GM10847 (cell line): ENCODE measurements around the gene MRPL20.

Experiments
- POLR2A ChIP-seq: IDR thresholded peaks from 2 replicates; pipeline ENCODE4 v1.6.1; 2011; ENCODE audit not compliant: insufficient read length; ENCODE audit errors: extremely low read depth

Gene MRPL20

DNA sequence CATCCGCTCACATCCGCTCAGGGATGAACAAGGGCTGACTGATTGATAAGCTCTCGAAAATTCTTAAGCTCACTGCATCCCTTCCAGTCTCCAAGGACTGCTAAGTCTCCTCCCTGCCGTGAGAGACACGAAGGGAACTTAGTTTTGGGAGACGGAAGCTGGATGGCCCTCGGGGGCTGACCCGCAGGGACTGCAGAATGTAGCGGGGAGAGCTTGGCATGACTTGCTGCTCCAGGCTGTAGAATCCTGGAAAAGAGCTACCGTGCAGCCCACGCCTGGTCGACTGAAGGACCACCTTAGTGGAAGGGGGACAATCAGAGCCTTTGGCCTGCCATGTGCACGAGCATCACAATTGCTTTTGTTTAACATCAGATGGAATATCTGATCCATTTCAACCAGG lies 8.7 kb upstream of the MRPL20 start:
- TF ChIP-seq POLR2A: no peak

DNA sequence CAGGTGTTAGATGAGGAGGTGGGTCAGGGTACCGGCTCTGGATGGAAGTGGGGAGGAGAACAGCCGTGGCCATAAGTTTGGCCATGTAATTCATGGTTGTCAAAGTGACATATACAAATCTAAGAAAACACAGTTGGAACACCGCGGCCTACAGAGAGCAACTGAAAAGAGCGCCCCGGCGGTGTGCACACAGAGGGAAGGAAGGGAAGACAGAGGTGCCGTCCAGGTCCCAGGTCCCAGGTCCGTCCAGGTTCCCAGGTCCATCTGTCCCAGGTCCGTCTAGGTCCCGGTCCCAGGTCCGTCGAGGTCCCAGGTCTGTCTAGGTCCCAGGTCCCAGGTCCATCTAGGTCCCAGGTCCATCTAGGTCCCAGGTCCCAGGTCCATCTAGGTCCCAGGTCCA lies 4.5 kb upstream of the MRPL20 start:
- no peak for TF ChIP-seq POLR2A

DNA sequence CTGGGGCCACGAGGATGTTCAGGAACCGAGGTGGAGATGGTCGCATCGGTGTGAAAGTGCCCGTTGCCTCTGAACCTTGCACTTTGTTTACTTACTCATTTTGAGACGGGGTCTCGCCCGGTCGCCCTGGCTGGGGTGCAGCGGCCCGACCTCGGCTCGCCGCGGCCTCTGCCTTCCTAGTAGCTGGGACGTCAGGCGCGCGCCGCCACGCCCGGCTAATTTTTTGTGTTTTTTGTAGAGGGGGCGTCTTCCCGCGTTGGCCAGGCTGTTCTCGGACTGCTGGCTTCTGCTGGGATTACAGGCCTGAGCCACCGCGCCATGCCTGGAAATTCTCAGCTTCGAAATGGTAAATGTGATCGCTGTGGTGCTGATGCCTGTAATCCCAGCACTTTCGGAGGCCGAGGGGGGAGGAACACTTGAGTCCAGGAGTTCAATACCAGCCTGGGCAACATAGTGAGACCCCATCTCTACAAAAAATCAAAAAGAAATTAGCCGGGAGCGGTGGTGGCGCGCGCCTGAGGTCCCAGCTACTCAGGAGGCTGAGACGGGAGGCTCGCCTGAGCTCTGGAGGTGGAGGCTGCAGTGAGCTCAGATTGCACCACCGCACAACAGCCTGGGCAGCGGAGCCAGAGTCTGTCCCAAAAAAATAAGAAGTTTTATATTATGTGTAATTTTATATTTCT lies 684 bp upstream of the MRPL20 start:
- no peak for TF ChIP-seq POLR2A

DNA sequence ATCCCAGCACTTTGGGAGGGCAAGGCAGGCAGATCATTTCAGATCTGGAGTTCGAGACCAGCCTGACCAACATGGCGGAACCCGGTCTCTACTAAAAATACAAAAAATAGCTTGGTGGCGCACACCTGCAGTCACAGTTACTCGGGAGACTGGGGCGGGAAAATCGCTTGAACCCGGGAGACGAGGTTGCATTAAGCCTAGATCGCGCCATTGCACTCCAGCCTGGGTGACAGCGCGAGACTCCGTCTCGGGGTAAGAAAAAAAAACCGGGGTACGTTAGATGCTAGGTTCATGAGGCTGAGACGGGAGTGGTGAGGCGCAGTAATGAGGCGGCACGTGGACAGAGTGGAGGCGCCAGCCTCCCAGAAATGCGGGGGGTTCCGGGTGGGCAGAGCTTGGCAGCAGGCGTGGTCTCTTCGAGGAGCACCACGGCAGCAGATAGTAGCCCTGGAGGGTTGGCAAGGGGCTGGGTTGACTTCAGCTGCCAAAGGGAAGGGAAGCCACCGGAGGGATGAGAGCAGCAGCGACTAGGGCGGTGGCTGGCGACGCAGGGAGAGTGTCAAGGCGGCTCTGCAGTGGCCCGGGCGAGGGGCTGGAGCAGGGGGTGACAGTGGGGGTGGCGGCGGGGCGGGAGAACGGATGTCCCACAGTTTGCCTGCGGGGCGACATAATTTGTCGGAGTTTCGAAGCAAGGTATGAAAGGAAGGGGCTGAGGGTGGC lies 832 bp downstream of the MRPL20 start:
- TF ChIP-seq POLR2A: no peak

DNA sequence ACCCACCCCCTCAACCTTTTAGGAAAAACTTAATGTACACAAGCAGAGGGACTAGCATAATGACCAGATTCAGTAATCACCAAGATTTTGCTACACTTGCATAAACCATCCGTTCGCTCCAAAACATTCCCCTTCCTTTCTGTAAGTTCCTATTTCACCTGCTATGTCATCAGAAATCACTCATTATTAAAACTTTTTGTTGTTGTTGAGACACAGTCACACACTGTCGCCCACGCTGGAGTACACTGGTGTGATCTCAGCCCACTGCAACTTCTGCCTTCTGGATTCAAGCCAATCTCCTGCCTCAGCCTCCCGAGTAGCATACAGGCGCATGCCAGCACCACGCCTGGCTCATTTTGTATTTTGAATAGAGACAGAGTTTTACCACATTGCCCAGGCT lies 3.4 kb downstream of the MRPL20 start:
- TF ChIP-seq POLR2A: no peak

DNA sequence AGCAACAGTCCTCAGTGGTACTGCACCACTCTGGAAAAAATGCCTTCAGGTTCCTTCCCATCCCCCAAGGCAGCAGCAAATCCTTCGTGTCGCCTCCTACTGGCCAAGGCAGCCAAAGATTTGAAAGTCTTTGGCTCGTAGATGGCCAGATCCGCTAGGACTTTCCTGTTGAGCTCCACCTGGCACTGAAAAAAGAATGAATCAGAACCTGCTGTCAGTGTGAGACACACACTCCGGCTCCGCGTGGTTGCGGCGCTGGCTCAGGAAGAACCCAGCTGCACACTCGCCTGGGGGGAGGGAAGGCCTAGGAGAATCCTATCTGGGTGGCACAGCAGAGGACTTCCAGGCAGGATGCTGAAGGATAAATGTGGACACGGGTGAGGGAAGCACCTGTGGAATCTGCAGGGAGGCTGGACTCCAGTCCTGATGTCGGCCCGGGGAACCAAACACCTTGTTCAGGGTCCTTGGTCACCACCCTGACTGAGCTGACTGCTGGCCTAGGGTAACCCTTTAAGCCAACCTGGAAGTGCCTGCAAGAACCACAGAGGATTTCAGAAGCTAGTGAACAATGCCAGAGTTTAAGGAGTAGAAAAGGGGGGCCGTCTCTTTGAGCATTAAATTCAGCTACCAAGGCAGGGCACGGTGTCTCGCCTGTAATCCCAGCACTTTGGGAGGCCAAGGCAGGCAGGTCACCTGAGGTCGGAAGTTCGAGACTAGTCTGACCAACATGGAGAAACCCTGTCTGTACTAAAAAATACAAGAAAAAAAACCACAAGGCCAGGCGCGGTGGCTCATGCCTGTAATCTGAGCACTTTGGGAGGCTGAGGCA lies 4.8 kb downstream of the MRPL20 start:
- no peak for TF ChIP-seq POLR2A

DNA sequence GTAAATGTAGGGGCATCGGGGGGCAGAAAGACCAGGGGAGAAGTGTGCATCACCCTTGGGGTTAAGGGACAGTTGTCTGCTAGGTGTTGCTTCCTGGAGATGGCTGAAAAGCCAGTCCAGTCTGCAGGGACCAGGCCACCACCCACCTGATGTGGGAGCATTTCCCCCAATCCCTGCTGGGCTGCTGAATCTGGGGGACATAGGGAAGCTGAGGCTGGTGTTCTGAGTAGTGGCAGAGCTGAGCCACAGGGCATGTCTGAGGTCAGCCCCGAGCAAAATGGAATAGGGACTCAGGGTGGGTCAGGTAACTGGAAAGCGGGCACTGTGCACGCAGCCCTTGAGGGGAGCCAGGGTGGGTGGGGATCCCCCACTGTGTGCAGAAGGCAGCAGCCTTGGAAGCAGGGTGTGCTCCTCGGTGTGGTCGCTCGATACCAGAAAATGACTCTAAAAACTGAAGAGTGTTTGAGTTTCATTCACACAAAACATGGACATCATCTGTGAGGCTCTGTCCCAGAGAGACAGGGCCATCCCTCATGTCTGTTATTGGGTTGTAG lies 5.6 kb downstream of the MRPL20 start:
- no peak for TF ChIP-seq POLR2A

DNA sequence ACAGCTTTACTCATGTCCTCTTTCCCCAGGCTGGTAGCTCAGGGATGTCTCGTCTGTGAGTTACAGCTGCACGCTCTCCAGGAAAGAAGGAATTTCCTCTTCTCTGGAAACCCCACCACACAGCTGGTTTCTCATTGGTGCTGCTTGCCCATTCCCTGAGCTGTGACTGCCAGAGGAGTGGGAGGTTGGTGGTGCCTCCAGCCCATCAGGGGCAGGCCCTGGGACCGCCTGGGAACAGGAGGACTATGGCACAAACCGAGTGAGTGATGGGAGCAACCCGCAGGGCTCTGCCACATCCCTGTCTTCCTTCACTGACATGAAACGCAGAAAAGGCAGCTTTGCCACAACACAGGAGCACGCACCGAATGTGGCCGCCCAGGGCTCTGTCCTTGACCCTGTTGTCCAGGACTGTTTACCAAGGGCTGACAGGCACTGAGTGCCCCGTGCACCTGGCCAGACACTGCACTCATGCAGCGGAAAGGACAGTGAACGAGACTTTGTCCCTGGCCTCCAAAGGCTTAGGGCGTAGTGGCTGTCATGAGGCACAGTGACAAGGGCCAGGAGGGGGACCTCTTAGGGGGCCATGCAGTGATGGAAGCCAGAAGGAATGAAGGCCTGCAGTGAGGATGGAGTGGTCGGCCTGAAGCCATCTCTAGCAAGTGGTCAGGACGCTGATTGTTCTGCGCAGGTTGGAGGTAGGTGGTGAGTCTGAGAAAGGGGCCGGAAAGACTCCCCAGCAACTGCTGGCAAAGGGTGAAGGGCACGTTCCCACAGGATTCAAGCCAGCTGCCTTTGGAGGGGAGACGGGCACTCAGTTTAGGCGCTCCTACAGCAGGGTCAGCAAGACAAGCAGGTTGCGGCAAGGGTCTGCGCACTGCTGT lies 6.3 kb downstream of the MRPL20 start:
- TF ChIP-seq POLR2A: no peak

DNA sequence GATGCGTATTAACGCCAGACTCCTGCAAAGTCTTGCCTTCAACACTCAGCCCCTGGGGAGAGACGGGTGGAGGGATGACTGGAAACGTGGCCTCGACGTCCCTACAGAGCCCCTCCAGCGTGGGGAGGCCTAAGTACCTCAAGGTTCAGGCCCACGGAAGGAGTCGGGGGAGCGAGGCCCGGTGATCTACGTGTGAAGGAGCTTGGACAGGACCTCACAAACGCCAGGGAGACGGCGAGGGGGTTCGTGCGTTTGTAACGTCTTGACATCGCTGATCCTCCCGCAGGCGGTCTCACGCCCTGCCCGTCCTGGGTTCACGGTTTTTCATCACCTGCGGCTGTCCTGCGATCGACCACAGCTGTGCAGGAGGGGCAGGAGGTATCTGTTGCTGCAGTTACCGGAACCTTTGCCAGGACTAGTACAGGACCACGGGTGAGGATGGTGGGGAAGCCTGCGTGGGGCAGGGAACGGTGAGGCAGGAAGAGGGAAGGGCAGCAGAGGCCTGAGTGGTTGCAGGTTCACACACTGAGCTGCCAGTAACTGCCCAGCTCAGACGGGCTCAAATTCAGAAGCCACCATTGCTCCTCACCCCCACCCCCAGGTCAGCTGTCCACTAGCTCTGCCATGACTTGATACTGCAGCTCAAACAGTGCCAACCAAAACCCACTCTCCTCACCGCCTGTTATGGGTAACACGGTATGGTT lies 7.1 kb downstream of the MRPL20 start:
- TF ChIP-seq POLR2A: no peak

DNA sequence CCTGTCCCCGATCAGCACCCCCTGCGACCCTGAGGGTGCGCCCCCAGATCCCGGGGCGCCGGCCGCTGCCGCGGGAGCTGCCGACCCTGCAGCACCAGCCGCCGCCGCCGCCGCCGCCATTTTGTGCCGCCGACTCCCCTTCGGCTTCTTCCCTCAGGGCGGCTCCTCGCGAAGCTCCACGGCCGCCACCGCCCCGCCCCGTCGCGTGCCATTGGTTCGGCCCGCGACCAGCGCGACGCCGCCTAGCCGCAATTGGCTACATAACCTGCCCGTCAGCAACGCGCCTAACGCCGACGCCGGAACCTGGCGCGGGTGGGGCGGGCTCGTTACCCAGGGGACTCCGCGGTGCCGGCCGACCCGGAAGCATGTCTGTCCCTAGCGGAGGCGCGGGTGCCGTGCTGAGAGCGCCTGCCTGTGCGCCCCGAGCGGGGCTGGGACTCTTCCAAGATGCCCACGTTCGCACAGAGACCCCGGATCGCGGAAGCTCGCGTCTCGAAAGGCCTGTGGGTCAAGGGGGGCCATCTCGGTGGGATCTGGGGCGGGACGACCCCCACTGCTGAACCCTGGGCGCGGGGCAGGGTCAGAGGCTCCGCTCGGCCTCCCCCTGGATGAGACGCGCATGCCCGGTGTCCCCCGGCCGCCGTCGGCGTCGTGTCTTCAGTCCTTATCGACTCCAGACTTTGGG lies 7.8 kb downstream of the MRPL20 start, which contains the start of gene CCNL2:
Gene CCNL2, minus strand, starts transcription at position 149 of the 685 bp plus-strand sequence. Its CDS starts 29 bp downstream, at position 120.
- TF ChIP-seq POLR2A: peak; percentile 87

DNA sequence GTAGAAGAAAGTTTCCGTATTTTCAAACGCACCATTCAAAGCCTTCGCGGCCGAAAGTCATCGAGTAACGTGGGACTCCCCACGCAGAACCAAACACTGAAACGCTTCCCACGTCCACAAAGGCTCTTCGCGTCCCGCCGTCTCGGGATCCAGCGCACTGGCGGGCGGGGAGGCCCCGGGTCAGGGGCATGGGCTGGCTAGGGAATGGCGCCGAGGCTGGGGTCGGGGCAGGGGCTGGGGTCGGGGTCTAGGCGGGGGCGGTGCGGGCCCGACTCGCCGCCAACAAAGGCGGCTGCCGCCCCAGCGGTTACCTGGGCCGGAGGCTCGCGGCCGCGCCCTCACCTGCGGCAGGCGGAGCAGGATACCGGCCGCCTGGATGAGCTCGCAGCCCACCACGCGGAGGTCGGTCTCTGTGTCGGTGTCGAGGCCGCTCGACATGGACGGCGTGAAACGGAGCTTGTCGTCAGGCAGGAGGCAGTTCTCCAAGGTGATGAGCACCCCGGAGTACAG lies 8.4 kb downstream of the MRPL20 start:
- no peak for TF ChIP-seq POLR2A

DNA sequence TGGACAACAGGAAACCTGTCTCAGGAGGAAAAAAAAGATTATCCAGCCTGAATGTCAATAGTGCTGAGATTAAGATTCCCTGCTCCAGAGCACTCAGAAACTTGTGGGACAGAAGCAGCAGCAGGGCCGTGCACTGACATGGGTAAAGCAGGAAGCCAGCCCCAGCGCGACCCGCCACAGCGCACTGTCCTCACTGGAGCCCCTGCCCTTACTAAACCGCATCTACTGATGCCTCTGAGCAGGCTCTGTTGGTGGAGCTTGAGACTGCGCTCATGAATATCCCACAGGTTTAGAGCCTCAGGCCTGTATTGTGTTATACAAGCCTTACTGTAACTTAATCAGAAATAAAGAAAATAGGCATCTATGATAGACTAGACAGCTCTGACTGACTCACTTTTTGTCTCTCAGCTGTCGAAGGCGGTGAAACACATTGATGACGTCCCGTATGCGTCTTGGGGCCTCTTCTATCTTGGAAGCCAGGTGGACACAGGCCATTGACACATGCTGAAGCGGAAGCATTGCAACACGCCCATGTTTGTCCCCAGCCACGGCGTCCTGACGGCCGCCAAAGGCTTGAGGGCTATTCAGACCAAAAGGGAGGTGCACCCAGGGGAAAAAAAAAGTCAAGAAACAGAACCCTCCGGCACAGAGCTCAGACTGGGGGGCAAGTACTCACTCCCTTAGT lies 9.1 kb downstream of the MRPL20 start:
- no peak for TF ChIP-seq POLR2A

DNA sequence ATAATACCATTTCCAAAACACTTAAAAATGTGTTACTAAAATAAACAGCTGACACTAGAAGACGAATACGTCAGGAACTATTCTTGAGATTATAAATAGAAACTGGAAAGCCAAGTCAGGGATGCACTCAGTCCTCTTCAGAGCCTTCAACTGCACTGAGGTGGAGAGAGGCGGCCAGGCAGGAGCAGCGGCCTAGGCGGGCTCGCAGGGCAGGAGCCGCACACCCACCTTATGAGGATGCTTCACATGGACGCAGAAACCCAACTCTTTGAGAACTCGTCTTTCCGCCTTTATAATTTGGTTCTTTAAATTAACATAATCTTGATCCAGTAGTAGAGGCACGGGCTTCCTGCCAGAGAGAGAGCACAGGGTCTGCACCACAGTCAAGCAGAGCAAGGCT lies 11.9 kb downstream of the MRPL20 start:
- no peak for TF ChIP-seq POLR2A
